Measurements from ENCODE around the gene COMTD1. TPM values are rescaled to one million over a fixed set of nuclear protein-coding genes. Genes with fewer than 3 reads are reported as not detected.

Gene COMTD1
- total and polyA plus RNA-seq, 2 of the 13 experiments (the other 11 are each of a cell fraction or from before 2014, with no cell fraction given): 11.8 to 18.4 TPM

DNA sequence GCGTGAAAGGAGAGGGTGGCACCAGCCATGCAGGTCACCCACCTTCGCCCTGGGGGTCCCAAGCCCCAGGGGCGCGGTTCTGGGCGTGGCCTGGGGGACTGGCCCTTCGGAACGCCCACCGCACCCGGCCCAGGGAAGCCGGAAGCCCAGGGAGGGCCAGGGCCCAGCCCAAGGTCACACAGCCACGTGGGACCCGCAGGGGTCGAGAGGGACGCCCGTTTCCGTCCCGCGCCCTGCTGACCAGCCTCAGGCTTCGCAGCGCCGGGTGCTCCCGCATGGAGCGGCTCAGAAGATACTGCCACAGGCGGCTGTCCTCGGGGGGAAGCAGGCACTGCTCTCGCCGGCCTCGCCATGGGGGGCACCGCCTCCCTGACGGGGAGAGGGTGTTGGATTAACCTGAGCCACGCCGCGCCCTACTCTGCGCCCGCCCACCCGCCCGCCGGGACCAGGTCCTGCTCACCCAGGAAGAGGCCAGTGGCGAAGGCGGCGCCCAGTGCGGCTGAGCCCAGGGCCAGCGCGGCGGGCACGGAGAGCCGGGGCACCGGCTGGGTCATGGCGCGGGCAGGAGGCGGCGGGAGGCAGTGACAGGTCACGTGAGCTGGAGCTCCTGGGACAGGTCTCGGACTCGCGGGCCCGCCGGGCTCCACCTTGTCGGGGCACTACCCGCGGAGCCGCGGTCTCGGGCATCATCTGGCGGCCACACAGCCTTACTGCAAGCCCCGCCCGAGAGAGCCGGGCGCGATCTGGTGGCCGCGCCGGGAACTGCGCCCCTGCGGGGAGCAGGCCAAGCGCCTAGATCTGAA, at the start of gene COMTD1 (continued):
- TF ChIP-seq, protein P1, sequence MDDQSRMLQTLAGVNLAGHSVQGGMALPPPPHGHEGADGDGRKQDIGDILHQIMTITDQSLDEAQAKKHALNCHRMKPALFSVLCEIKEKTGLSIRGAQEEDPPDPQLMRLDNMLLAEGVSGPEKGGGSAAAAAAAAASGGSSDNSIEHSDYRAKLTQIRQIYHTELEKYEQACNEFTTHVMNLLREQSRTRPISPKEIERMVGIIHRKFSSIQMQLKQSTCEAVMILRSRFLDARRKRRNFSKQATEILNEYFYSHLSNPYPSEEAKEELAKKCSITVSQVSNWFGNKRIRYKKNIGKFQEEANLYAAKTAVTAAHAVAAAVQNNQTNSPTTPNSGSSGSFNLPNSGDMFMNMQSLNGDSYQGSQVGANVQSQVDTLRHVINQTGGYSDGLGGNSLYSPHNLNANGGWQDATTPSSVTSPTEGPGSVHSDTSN (CRISPR knock-in tag; IDR thresholded peaks at IDR 0.05; ENCODE audit: borderline replicate concordance): no peak
- TF ChIP-seq SRF (IDR thresholded peaks at IDR 0.05; ENCODE audit: low read depth, low read length): no peak
- no peak for TF ChIP-seq ZNF788 (CRISPR knock-in tag; IDR thresholded peaks at IDR 0.05; ENCODE audit: borderline replicate concordance)
- TF ChIP-seq ZEB1 (IDR thresholded peaks at IDR 0.05; ENCODE audit: insufficient replicate concordance, low read depth): peak; percentile 54
- TF ChIP-seq RFXAP (CRISPR knock-in tag; IDR thresholded peaks at IDR 0.05; ENCODE audit: borderline replicate concordance): 0 out of 2 replicates have a peak, but pooled peaks have one; percentile 37
- no peak for TF ChIP-seq ZNF597 (CRISPR knock-in tag; IDR thresholded peaks at IDR 0.05)
- TF ChIP-seq ZNF136 (CRISPR knock-in tag; IDR thresholded peaks at IDR 0.05; ENCODE audit: low read depth): no peak
- TF ChIP-seq SMARCE1 (IDR thresholded peaks at IDR 0.05; ENCODE audit: borderline replicate concordance): no peak
- no peak for TF ChIP-seq PBX2 (CRISPR knock-in tag; IDR thresholded peaks at IDR 0.05)
- no peak for TF ChIP-seq ZNF766 (CRISPR knock-in tag; IDR thresholded peaks at IDR 0.05; ENCODE audit: borderline replicate concordance)
- no peak for TF ChIP-seq JARID2 (CRISPR knock-in tag; IDR thresholded peaks at IDR 0.05; ENCODE audit: insufficient replicate concordance)
- no peak for TF ChIP-seq PCBP2 (optimal IDR thresholded peaks at IDR 0.05; ENCODE audit: low read depth, low read length, poor library complexity, severe bottlenecking)
- peak; percentile 71; the same call in 1 of the 2 replicates for TF ChIP-seq CCDC6 (CRISPR knock-in tag; IDR thresholded peaks at IDR 0.05)
- TF ChIP-seq HDAC2 (CRISPR knock-in tag; IDR thresholded peaks at IDR 0.05): peak; percentile 41; the same call in 1 of the 2 replicates
- no peak for TF ChIP-seq ZBTB3 (CRISPR knock-in tag; IDR thresholded peaks at IDR 0.05; ENCODE audit: borderline replicate concordance, low read depth)
- 0 out of 2 replicates have a peak, but pooled peaks have one; percentile 44 for TF ChIP-seq PLSCR1 (CRISPR knock-in tag; IDR thresholded peaks at IDR 0.05; ENCODE audit: borderline replicate concordance)
- TF ChIP-seq FOXP1 (IDR thresholded peaks at IDR 0.05): no peak
- no peak for TF ChIP-seq FOXP1 (CRISPR knock-in tag; IDR thresholded peaks at IDR 0.05)
- TF ChIP-seq ZNF143 (CRISPR knock-in tag; IDR thresholded peaks at IDR 0.05): peak; percentile 39; the same call in 1 of the 2 replicates
- TF ChIP-seq RXRA (CRISPR knock-in tag; IDR thresholded peaks at IDR 0.05): peak; percentile 24; the same call in 1 of the 2 replicates
- no peak for TF ChIP-seq NR2F6 (IDR thresholded peaks at IDR 0.05)
- TF ChIP-seq NR2F6 (CRISPR knock-in tag; IDR thresholded peaks at IDR 0.05): peak; percentile 81
- TF ChIP-seq, protein P2, sequence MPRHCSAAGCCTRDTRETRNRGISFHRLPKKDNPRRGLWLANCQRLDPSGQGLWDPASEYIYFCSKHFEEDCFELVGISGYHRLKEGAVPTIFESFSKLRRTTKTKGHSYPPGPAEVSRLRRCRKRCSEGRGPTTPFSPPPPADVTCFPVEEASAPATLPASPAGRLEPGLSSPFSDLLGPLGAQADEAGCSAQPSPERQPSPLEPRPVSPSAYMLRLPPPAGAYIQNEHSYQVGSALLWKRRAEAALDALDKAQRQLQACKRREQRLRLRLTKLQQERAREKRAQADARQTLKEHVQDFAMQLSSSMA (CRISPR knock-in tag; IDR thresholded peaks at IDR 0.05): no peak
- no peak for TF ChIP-seq NONO (IDR thresholded peaks at IDR 0.05)
- no peak; the same call in 1 of the 2 replicates for TF ChIP-seq NONO (CRISPR knock-in tag; conservative IDR thresholded peaks at IDR 0.05)
- TF ChIP-seq ZNF326 (CRISPR knock-in tag; IDR thresholded peaks at IDR 0.05; ENCODE audit: borderline replicate concordance): no peak
- TF ChIP-seq GATAD2A (CRISPR knock-in tag; IDR thresholded peaks at IDR 0.05): peak; percentile 24; the same call in 1 of the 2 replicates
